HCT116 (cell line): ENCODE results near the gene BRD7. TPM values are rescaled to one million over a fixed set of nuclear protein-coding genes. Genes with fewer than 3 reads are reported as not detected.

Source experiments
- ATAC-seq: fragments of 200-7000 bp; cut with Tn5 transposase; 2 replicates; pipeline ENCODE4 v1.9.1; 2020; ENCODE audit warnings: mild to moderate bottlenecking, moderate library complexity
- BruUV-seq: library from RNA; stranded (reverse); fragments of 400-500 nt; replicated peaks from 2 replicates; lab custom pipeline; 2021; lab: Mats Ljungman, UMichigan
- CTCF ChIA-PET: fragments of 300-600 bp; sonication (Branson Sonifier 250); formaldehyde crosslinking; loops from one replicate; lab custom pipeline; 2021; ENCODE audit warnings: antibody characterized with exemption; lab: Charles Lee
- POLR2A ChIA-PET: fragments of 300-600, 350-600 bp; sonication (Branson Sonifier 250); formaldehyde crosslinking; loops from one replicate; lab custom pipeline; 2021; ENCODE audit warnings: antibody characterized with exemption; lab: Charles Lee
- RAD21 ChIA-PET, 2 experiments: fragments of 300-600 bp; sonication (Branson Sonifier 250); formaldehyde crosslinking; loops; one replicate each; lab custom pipeline; 2023; ENCODE audit warnings: low total read pairs in 2 of 2; ENCODE audit not compliant: uncharacterized antibody in 2 of 2, unreplicated experiment in 2 of 2, low non-redundant PET in 1 of 2; lab: Charles Lee
- DNase-seq: peaks from one replicate; pipeline ENCODE4 v3.0.0-alpha.2; 2010; ENCODE audit warnings: low read depth, low spot score
- H2AFZ ChIP-seq: fragments of 200-600 bp; shearing (Covaris generic), sonication (generic); 2 replicates; pipeline ENCODE4 v1.6.1; 2017; ENCODE audit warnings: low read depth, mixed run types, mixed read lengths, antibody characterized with exemption, low read length; ENCODE audit not compliant: poor library complexity, severe bottlenecking
- H3K27ac ChIP-seq: 2 replicates; pipeline ENCODE4 v1.5.1; 2012; ENCODE audit warnings: low read depth, low read length
- H3K27me3 ChIP-seq: fragments of 200-600 bp; sonication (generic); 2 replicates; pipeline ENCODE4 v1.6.1; 2016; ENCODE audit warnings: mixed run types, low read length, mixed read lengths; ENCODE audit not compliant: insufficient read depth
- H3K36me3 ChIP-seq, 2 experiments: fragments of 200-500 bp in 1 of 2; fragments of 200-600 bp in 1 of 2; sonication (Bioruptor generic) in 1 of 2; sonication (generic) in 1 of 2; 2 replicates each; pipeline versions ENCODE4 v1.5.1 to v1.6.1; 2014 to 2016; ENCODE audit warnings: low read length in 2 of 2, inconsistent platforms in 1 of 2, mixed read lengths in 1 of 2, mixed run types in 1 of 2; ENCODE audit not compliant: insufficient read depth in 2 of 2, control insufficient read depth in 1 of 2
- H3K4me1 ChIP-seq, 2 experiments: fragments of 200-600 bp in 1 of 2; sonication (generic) in 1 of 2; 2 replicates each; pipeline versions ENCODE4 v1.5.1 to v1.6.1; 2012 to 2017; ENCODE audit warnings: low read length in 2 of 2, inconsistent platforms in 1 of 2, mild to moderate bottlenecking in 1 of 2, mixed read lengths in 1 of 2, mixed run types in 1 of 2, moderate library complexity in 1 of 2; ENCODE audit not compliant: insufficient read depth in 2 of 2, control insufficient read depth in 1 of 2
- H3K4me2 ChIP-seq: fragments of 200-600 bp; sonication (generic); 2 replicates; pipeline ENCODE4 v1.6.1; 2017; ENCODE audit warnings: mixed run types, low read length, mixed read lengths
- H3K4me3 ChIP-seq, 2 experiments: fragments of 200-600 bp in 1 of 2; sonication (generic) in 1 of 2; replicated peaks in 1 of 2; 2 replicates each; pipeline ENCODE4 v1.5.1; 2011 to 2016; ENCODE audit warnings: low read length in 2 of 2, control low read depth in 1 of 2, low read depth in 1 of 2, mild to moderate bottlenecking in 1 of 2, mixed read lengths in 1 of 2, mixed run types in 1 of 2
- H3K79me2 ChIP-seq: fragments of 200-600 bp; sonication (generic); 2 replicates; pipeline ENCODE4 v1.6.1; 2017; ENCODE audit warnings: mild to moderate bottlenecking, mixed run types, low read length, moderate library complexity, mixed read lengths; ENCODE audit not compliant: insufficient read depth
- H3K9ac ChIP-seq: fragments of 200-600 bp; sonication (generic); 2 replicates; pipeline ENCODE4 v1.6.1; 2016; ENCODE audit warnings: low read length, mixed read lengths
- H3K9me2 ChIP-seq: fragments of 200-600 bp; sonication (generic), shearing (Covaris generic); 2 replicates; pipeline ENCODE4 v1.6.1; 2017; ENCODE audit warnings: mixed run types, mild to moderate bottlenecking, moderate library complexity; ENCODE audit not compliant: insufficient read depth
- H3K9me3 ChIP-seq, 2 experiments: fragments of 200-500 bp in 1 of 2; fragments of 200-600 bp in 1 of 2; sonication (Bioruptor generic) in 1 of 2; sonication (generic) in 1 of 2; 2 replicates each; pipeline ENCODE4 v1.6.1; 2014 to 2017; ENCODE audit warnings: low read length in 2 of 2, mixed read lengths in 2 of 2, inconsistent platforms in 1 of 2, low read depth in 1 of 2, mild to moderate bottlenecking in 1 of 2, mixed run types in 1 of 2, moderate library complexity in 1 of 2; ENCODE audit not compliant: control insufficient read depth in 1 of 2, insufficient read depth in 1 of 2
- H4K20me1 ChIP-seq: fragments of 200-600 bp; sonication (generic), shearing (Covaris generic); 2 replicates; pipeline ENCODE4 v1.6.1; 2017; ENCODE audit warnings: mixed run types, mild to moderate bottlenecking, moderate library complexity; ENCODE audit not compliant: insufficient read depth
- ATF3 ChIP-seq: IDR thresholded peaks from 2 replicates; pipeline ENCODE4 v1.6.1; 2012
- CBX3 ChIP-seq: IDR thresholded peaks from 2 replicates; pipeline ENCODE4 v1.6.1; 2012; ENCODE audit warnings: low read depth
- ELF1 ChIP-seq: IDR thresholded peaks from 2 replicates; pipeline ENCODE4 v1.6.1; 2012; ENCODE audit warnings: low read depth, borderline replicate concordance
- EZH2 ChIP-seq: fragments of 200-600 bp; sonication (generic); IDR thresholded peaks from 2 replicates; pipeline ENCODE4 v1.6.1; 2017; ENCODE audit warnings: antibody characterized with exemption, mixed run types
- JUND ChIP-seq: IDR thresholded peaks from 2 replicates; pipeline ENCODE4 v1.6.1; 2012
- SIN3A ChIP-seq: IDR thresholded peaks from 2 replicates; pipeline ENCODE4 v1.6.1; 2012; ENCODE audit warnings: low read depth
- ZBTB33 ChIP-seq: IDR thresholded peaks from 2 replicates; pipeline ENCODE4 v1.6.1; 2011; ENCODE audit warnings: mild to moderate bottlenecking, low read length, moderate library complexity; ENCODE audit not compliant: insufficient replicate concordance; ENCODE audit errors: extremely low read depth
- ZFX ChIP-seq: fragments of 450-650 bp; IDR thresholded peaks from 2 replicates; pipeline ENCODE4 v1.6.1; 2017
- intact Hi-C: fragments of 100-400 bp; cut with micrococcal nuclease; formaldehyde crosslinking; loops from 2 replicates; pipeline ENCODE4 v1.10.0; 2022
- total RNA-seq: library from RNA; stranded (reverse); gene quantifications from one replicate; pipeline ENCODE4 v1.2.1, GENCODE V29; 2021; ENCODE audit not compliant: unreplicated experiment

The BRD7 gene
- total RNA-seq, 1 experiment from 2014 or later: 85.4 TPM

- no peaks in the 10 kb centered on the region for H4K20me1 ChIP-seq
- no peak overlapping the region for H3K4me2 ChIP-seq
- no peak overlapping the region for H3K4me3 ChIP-seq
- no TSS peak for BruUV-seq
- H3K79me2 ChIP-seq: peaks cover 4% of the 10 kb centered on the region; the same call in 1 of the 2 replicates
- no peaks in the 10 kb centered on the region for H3K9me3 ChIP-seq
- no peak for DNase-seq
- intact Hi-C loops: no loop called here
- TF ChIP-seq ATF3 (no peak), CBX3 (no peak), SIN3A (no peak), ELF1 (no peak), ZBTB33 (no peak), JUND (no peak), EZH2 (no peak), ZFX (no peak)
- TF ChIP-seq, all 23 proteins: peak for 0
- H3K36me3 ChIP-seq: no peaks in the 10 kb centered on the region
- H3K9ac ChIP-seq: no peak overlapping the region
- no peaks in the 10 kb centered on the region for H3K4me1 ChIP-seq
- ChIA-PET RAD21 (no interaction called here), CTCF (no interaction called here), POLR2A (no interaction called here)
- no peak overlapping the region for H3K27ac ChIP-seq
- no peak overlapping the region for H2AFZ ChIP-seq
- H3K9me2 ChIP-seq: no peaks in the 10 kb centered on the region
- ATAC-seq: 0 out of 2 replicates have a peak, but pooled peaks have one; percentile 15
- no peaks in the 10 kb centered on the region for H3K27me3 ChIP-seq
Observed at GRCh38 chr16:50282955-50283631, 85.7 kb downstream of the BRD7 start.
